Measurements from ENCODE around the gene FRMPD1.
A peak's percentile ranks its signal among the peaks of the same experiment; 100 is the strongest.

Gene FRMPD1

DNA sequence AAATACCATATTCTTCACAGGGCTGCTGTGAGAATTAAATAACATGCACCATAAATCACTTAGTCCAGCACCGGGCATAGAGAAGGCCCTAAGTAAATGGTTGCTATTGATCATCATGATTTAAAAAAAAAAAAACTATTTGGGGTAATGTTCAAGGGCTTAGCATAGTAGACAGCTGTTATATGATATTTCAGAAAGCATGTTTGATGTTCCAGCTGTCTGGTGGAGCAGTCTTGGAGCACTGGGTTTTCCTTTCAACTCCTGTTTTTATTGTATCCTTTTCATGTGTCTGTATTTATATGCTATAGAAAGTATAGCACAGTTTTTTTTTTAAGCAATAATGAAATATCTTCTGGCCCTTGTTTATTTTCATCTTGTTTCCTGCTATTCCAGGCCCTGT, 30.4 kb upstream of the FRMPD1 start:
- no peak for TF ChIP-seq GATA1 (IDR thresholded peaks at IDR 0.05; ENCODE audit: low read depth, low read length)
- no peak for TF ChIP-seq POLR2A (IDR thresholded peaks at IDR 0.05; ENCODE audit: low read length)
- no peak for DNase-seq

DNA sequence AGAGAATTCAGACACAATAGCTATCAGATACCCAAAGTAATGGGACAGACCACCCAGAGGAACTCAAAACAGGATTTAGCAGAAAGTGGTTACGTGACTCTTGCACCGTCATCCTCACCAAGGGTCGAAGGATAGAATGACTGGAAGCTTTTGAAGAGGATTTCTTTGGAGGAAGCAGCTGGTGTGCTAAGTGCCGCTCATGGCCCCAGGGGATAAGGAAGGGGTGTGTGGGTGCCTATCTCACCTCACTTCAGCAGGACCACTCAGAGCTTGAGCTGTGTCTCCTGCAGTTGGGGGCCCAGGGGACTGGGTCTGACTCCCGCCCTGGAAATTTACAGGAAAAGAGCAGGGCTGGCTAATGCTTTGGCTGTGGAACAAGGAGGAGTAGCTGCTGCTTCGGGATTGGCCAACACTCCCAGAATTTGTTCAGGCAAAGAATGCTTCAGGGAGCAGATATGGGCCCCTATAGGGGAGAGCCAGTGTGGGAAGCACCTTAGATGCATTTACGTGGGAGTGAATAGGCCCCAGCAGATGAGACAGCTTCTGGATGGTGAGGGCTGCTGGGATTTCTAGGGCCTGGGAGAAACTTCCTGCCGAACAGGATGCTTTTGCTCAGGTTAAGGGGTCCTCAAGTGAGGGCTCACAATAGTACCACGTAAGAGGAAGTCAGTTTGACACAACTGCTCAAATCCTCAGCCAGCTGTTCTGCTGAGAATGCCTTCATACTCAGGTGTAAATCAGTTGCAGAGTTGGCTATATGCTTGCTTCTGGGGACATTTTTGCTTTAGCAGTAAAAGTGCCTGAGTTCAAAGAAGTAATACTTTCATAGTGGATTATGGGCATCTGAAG, 29.3 kb upstream of the FRMPD1 start:
- DNase-seq, result no peak
- TF ChIP-seq GATA1 (IDR thresholded peaks at IDR 0.05; ENCODE audit: low read depth, low read length) (no peak), POLR2A (IDR thresholded peaks at IDR 0.05; ENCODE audit: low read length) (no peak)

DNA sequence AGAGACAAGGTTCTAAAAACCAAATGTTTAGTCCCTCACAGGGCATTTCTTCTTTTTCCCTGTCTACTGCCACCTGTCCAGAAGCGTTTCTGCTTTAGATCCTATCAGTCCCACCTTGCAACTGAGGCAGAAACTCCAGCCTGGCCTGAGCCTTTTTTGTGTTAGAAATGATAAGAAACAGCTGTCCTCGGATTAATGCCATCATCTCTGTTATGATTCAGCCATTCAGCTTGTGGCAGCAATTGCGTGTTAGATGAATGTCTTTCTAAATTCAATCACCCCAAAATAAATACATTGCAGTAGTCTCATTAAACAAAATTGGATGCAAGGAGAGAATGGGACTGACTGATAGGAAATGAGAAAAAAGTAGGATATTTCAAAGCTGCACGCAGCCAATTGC, 28.3 kb upstream of the FRMPD1 start:
- TF ChIP-seq POLR2A (IDR thresholded peaks at IDR 0.05; ENCODE audit: low read length) (no peak), GATA1 (IDR thresholded peaks at IDR 0.05; ENCODE audit: low read depth, low read length) (no peak)
- DNase-seq, result no peak

DNA sequence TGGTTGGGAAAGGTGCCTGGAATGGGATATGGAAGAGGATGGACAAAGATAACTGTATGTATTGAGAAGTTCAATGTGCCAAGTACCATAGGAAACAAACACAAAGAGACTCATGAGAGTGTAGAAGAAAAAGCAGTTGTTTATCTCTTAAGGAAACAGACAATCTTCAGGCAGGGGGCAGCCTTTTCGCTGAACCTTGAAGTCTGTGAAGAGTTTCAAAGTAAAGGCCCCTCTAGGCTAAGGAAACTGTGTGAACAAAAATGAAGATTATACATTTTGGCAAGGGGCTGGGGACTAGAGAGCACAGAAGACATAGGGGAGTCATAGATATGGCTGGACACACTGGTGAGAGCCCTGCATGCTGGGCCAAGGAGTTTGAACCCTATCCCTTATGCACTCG, 27.5 kb upstream of the FRMPD1 start:
- DNase-seq, result no peak
- TF ChIP-seq GATA1 (IDR thresholded peaks at IDR 0.05; ENCODE audit: low read depth, low read length) (no peak), POLR2A (IDR thresholded peaks at IDR 0.05; ENCODE audit: low read length) (no peak)

DNA sequence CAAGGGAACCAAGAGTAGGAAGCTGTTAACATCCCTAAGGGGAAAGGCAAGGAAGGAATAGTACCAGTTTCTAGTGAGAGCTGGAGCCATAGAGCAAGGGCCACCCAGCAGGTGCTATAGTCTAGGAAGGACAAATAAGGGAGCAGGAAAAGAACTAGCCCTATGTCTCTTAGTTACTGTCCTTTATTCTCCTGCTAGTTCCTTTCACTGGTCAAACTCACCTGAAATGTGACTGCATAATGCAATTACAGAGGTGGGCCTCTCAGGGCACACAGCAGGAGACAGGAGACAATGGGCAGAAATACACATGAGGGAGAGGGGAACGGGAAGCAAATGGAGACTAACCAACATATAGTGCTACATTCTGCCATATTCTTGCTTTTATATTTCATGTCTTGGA, 26.7 kb upstream of the FRMPD1 start:
- no peak for DNase-seq
- TF ChIP-seq GATA1 (IDR thresholded peaks at IDR 0.05; ENCODE audit: low read depth, low read length), result no peak

DNA sequence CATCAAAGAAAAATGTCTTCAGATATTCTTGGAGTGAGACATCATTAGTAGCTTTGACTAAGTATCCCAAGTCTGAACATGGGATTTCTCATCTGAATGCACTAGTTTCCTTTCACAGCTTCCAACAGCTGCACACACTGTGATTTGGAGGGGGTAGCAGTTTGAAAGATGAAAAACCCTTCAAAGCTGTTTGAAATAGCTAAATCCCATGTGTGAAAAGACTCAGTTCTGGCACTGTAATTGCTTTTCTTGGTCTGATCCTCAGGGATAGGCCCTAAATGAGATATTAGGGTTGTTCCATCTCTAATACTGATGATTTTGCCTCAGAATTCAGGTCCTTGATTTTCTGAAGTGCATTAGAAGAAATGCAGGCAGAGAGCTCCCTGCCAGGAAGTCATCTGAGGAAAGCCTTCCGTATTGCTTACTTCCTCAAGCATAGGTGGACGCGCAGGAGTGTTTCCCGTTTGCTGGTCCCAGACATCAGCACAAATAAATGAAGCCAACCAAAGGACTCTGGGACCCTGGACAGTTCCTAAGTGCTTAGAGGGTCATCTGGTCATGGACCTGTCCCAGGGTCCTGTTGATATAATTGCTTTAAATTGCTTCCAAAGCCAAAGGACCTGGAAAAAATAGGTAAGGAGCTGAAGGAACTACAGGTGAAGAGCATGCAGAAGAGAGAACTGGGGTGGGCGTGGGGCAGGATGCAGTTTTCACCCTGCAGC, 25.6 kb upstream of the FRMPD1 start:
- TF ChIP-seq POLR2A (IDR thresholded peaks at IDR 0.05; ENCODE audit: low read length) (no peak), GATA1 (IDR thresholded peaks at IDR 0.05; ENCODE audit: low read depth, low read length) (no peak)

DNA sequence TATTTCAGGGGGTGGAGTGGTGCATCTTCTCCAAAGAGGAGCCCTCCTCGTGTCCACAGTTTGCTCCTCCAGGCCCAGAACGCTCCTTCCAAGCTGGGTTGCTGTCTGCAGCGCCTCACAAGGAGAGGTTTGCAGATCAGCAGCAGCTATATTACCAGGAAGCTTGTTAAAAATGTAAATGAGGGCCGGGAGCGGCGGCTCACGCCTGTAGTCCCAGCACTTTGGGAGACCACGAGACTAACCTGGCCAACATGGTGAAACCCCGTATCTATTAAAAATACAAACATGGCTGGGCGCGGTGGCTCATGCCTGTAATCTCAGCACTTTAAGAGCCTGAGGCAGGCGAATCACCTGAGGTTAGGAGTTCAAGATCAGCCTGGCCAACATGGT, 25.0 kb upstream of the FRMPD1 start:
- no peak for DNase-seq
- no peak for TF ChIP-seq POLR2A (IDR thresholded peaks at IDR 0.05; ENCODE audit: low read length)
- TF ChIP-seq GATA1 (IDR thresholded peaks at IDR 0.05; ENCODE audit: low read depth, low read length), result no peak

More for the DNA sequence above, 25.6 kb upstream of the FRMPD1 start:
- no peak for DNase-seq

DNA sequence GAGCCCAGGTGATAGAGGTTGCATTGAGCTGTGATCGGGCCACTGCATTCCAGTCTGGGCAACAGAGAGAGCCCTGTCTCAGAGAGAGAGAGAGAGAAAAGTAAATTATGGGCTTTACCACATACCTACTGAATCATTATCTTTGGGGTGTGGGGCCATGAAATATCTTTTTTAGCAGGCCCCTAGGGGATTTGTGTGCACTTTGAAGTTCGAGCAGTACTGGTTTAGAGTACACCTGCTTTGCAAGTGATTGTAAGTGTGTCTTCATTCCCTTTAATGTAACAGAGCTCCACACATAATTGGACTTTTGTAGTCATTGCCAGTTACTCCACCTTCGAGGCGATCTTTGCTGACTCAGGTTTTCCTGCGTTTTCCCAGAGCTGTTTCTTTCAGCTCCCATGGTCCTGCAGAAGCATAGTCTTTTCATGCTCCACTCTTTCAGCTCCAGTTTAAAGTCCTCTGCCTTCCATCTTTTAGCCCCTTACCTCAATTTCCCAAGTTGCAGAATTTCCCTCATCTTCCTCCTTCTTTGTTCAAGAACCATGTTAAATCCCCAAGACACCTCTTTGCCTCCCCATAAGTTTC, 24.0 kb upstream of the FRMPD1 start:
- TF ChIP-seq POLR2A (IDR thresholded peaks at IDR 0.05; ENCODE audit: low read length), result no peak
- TF ChIP-seq GATA1 (IDR thresholded peaks at IDR 0.05; ENCODE audit: low read depth, low read length), result no peak
- no peak for DNase-seq

DNA sequence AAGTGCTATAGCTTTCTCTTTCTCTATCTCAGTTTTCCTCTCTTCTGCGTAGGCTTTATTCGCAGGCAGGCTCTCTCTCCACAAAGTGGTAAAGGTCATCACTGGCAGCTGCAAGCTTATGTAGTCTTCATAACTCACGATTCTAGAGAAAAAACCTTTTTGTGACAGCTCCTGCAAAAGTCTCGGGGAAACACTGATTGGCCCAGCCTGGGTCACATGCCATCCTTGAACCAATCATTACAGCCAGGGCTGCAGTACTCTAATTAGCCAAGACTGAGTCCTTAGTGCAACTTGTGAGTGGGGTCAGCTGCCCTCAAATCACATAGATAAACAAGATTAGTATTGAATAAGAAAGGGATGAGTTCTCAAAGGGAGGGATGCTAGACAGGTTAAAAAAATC, 18.3 kb upstream of the FRMPD1 start:
- TF ChIP-seq POLR2A (IDR thresholded peaks at IDR 0.05; ENCODE audit: low read length), result no peak
- no peak for TF ChIP-seq GATA1 (IDR thresholded peaks at IDR 0.05; ENCODE audit: low read depth, low read length)
- no peak for DNase-seq

DNA sequence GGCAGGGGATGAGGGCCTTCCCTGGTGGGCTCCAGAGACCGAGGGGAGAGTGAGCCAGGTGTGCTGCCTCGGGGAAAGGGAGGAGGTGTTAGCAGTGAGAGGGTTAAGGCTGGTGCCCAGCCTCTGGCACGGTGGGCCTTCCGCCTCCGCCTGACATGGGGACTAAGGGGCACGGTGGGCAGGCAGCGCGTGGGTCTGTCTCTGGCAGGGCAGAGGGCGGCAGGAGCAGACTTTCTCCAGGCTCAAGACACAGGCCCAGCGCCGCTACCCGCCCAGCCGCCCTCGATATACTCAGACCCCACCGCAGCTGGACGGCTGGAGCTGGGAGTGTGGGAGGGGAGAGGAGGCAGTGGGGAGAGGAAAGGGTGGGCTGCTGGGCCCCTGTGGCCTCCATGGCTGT, 14.9 kb upstream of the FRMPD1 start:
- no peak for TF ChIP-seq POLR2A (IDR thresholded peaks at IDR 0.05; ENCODE audit: low read length)
- TF ChIP-seq GATA1 (IDR thresholded peaks at IDR 0.05; ENCODE audit: low read depth, low read length), result no peak
- DNase-seq, result no peak

DNA sequence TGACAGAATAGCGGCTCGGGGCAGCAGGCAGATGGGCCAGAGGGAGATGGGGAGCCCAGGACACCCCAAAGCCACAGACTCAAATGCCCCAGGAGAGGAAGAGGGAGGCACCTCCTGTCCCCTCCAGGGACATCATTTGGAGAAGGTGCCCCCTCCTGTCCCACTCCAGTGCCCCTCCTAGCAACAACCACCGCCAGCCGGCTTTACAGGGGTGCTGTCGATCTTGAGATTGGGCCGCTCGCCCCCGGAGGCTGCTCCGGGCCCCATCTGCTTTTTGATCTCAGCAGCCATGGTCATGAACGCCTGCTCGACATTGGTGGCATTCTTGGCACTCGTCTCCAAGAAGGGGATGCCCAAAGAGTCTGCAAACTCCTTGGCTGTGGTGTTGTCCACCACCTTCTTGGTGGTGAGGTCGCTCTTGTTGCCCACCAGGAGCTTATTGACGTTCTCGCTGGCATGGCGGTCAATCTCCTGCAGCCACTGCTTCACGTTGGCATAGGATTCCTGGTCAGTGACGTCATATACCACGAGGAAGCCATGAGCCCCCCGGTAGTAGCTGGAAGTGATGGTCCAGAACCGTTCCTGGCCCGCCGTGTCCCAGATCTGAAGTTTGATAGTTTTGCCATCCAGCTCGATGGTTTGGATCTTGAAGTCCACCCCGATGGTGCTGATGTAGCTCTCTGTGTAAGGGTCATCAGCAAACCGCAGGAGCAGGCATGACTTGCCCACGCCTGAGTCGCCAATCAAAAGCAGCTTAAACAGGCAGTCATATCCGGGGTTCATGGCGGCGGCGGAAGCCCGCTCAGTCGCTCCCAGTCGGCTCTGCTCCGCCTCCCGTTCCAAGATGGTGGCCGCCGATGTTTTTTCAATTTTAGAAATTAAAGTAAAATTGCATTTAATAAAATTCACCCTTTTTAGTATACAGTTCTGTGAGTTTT, 14.0 kb upstream of the FRMPD1 start:
- no peak for TF ChIP-seq POLR2A (IDR thresholded peaks at IDR 0.05; ENCODE audit: low read length)
- TF ChIP-seq GATA1 (IDR thresholded peaks at IDR 0.05; ENCODE audit: low read depth, low read length), result no peak
- no peak for DNase-seq

DNA sequence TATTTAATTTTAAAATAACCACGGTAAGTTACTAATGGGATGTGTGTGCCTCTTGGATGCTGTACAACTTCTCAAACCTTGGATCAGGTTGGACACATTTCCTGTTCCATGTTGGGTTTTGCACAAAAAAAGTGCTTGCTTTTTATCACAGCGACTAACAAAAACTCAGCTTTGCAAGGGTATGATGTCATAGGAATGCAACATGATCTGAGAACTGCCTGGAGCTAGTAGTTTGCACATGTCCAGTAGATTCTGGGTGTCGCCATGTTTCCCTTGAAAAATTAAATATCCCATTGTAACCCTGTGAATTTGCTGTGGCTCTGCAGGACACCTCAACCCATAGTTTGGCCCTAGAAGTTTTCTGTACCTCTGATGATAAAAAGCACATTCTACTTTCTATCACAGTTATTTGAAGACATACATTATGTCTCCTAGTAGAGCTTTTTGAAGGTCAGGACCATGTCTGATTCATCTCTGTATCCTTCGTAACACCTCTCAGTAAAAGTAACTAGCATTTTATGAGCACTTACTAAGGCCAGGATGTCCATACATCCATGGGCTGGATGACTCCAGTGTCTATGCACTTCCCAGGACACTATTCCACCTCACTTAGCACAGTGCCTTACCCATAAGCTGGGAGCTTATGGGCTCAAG, 11.5 kb upstream of the FRMPD1 start:
- TF ChIP-seq GATA1 (IDR thresholded peaks at IDR 0.05; ENCODE audit: low read depth, low read length) (no peak), POLR2A (IDR thresholded peaks at IDR 0.05; ENCODE audit: low read length) (no peak)
- peak in 1 of 2 experiments; percentile 12 for DNase-seq

DNA sequence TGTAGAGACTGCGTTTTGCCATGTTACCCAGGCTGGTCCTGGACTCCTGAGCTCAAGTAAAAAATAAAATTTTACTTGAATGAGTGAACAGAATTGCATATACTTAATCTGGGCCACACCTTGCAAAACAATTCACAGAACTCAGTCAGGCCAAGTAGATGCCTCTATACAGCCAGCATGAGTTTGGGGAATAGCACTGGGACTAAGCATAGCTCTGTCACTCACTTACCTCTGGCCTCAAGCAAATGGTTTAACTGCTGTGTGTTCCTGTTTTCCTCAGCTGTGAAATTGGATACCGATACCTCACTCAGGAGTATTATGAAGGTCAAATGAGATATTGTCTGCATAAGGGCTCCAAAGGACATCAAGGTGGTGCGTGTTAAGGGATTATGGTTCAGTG, 10.9 kb upstream of the FRMPD1 start:
- DNase-seq, result no peak
- no peak for TF ChIP-seq POLR2A (IDR thresholded peaks at IDR 0.05; ENCODE audit: low read length)
- TF ChIP-seq GATA1 (IDR thresholded peaks at IDR 0.05; ENCODE audit: low read depth, low read length), result no peak

All from erythroblast (primary cell).